KMS-11 (cell line): ENCODE data around the gene CALM3.

Experiments
- H2AFZ ChIP-seq: fragments of 200-600 bp; sonication (generic); 2 replicates; pipeline ENCODE4 v1.6.1; 2016; ENCODE audit warnings: antibody characterized with exemption, mixed run types, low read depth
- H3K27ac ChIP-seq: fragments of 200-600 bp; sonication (generic); 2 replicates; pipeline ENCODE4 v1.6.1; 2016; ENCODE audit warnings: mild to moderate bottlenecking, mixed run types
- H3K27me3 ChIP-seq: fragments of 200-600 bp; sonication (generic); 2 replicates; pipeline ENCODE4 v1.6.1; 2017; ENCODE audit warnings: mild to moderate bottlenecking, low read depth, mixed run types, moderate library complexity; ENCODE audit not compliant: insufficient read depth
- H3K36me3 ChIP-seq: fragments of 200-600 bp; sonication (generic); 2 replicates; pipeline ENCODE4 v1.6.1; 2017; ENCODE audit warnings: mild to moderate bottlenecking, mixed run types; ENCODE audit not compliant: insufficient read depth
- H3K4me1 ChIP-seq: fragments of 200-600 bp; sonication (generic); 2 replicates; pipeline ENCODE4 v1.6.1; 2016; ENCODE audit warnings: mild to moderate bottlenecking, low read depth, mixed run types; ENCODE audit not compliant: poor library complexity, severe bottlenecking
- H3K4me2 ChIP-seq: fragments of 200-600 bp; sonication (generic); 2 replicates; pipeline ENCODE4 v1.7.0; 2016; ENCODE audit warnings: mild to moderate bottlenecking, mixed run types
- H3K4me3 ChIP-seq: fragments of 200-600 bp; sonication (generic); IDR thresholded peaks from 2 replicates; pipeline ENCODE4 v1.6.1; 2017; ENCODE audit warnings: low read depth, low read length, mixed read lengths; ENCODE audit not compliant: insufficient read depth
- H3K79me2 ChIP-seq: fragments of 200-600 bp; sonication (generic); 2 replicates; pipeline ENCODE4 v1.6.1; 2016; ENCODE audit warnings: low read depth, mixed run types; ENCODE audit not compliant: insufficient read depth
- H3K9ac ChIP-seq: fragments of 200-600 bp; sonication (generic); 2 replicates; pipeline ENCODE4 v1.6.1; 2016; ENCODE audit warnings: mild to moderate bottlenecking, mixed run types
- H4K20me1 ChIP-seq: fragments of 200-600 bp; sonication (generic); 2 replicates; pipeline ENCODE4 v1.6.1; 2016; ENCODE audit warnings: mild to moderate bottlenecking, mixed run types; ENCODE audit not compliant: insufficient read depth
- CTCF ChIP-seq: fragments of 200-600 bp; sonication (generic); conservative IDR thresholded peaks from 2 replicates; pipeline ENCODE4 v1.6.1; 2017; ENCODE audit warnings: low read depth, mild to moderate bottlenecking, antibody characterized with exemption, low read length, moderate library complexity, mixed read lengths

The CALM3 gene

GRCh38 chr19:46640656-46641055 is 39.5 kb downstream of the CALM3 start:
- H3K27me3 ChIP-seq = peaks cover 59% of the 10 kb centered on the region
- no peaks in the 10 kb centered on the region for H4K20me1 ChIP-seq
- no peak overlapping the region for H3K27ac ChIP-seq
- H3K4me3 ChIP-seq = no peak overlapping the region
- no peak for TF ChIP-seq CTCF
- no peak overlapping the region for H3K9ac ChIP-seq
- peaks cover 15% of the 10 kb centered on the region for H3K4me1 ChIP-seq
- no peaks in the 10 kb centered on the region for H3K36me3 ChIP-seq
- no peak overlapping the region for H3K4me2 ChIP-seq
- no peak overlapping the region for H2AFZ ChIP-seq
- H3K79me2 ChIP-seq = no peaks in the 10 kb centered on the region

GRCh38 chr19:46644720-46645119 is 43.6 kb downstream of the CALM3 start:
- no peaks in the 10 kb centered on the region for H3K36me3 ChIP-seq
- H3K4me3 ChIP-seq = no peak overlapping the region
- H3K27me3 ChIP-seq = peaks cover 44% of the 10 kb centered on the region; the same call in 1 of the 2 replicates
- no peak for TF ChIP-seq CTCF
- H3K27ac ChIP-seq = no peak overlapping the region
- H3K4me2 ChIP-seq = no peak overlapping the region
- peaks cover 4% of the 10 kb centered on the region for H3K4me1 ChIP-seq
- no peak overlapping the region for H3K9ac ChIP-seq
- H3K79me2 ChIP-seq = no peaks in the 10 kb centered on the region
- no peaks in the 10 kb centered on the region for H4K20me1 ChIP-seq
- H2AFZ ChIP-seq = no peak overlapping the region

- no peak overlapping the region for H3K27ac ChIP-seq
- H3K36me3 ChIP-seq = no peaks in the 10 kb centered on the region
- no peaks in the 10 kb centered on the region for H4K20me1 ChIP-seq
- no peak for TF ChIP-seq CTCF
- no peaks in the 10 kb centered on the region for H3K4me1 ChIP-seq
- H3K27me3 ChIP-seq = peaks cover 30% of the 10 kb centered on the region; the same call in 1 of the 2 replicates
- H3K4me2 ChIP-seq = no peak overlapping the region
- H3K79me2 ChIP-seq = no peaks in the 10 kb centered on the region
- H2AFZ ChIP-seq = no peak overlapping the region
- H3K4me3 ChIP-seq = no peak overlapping the region
- no peak overlapping the region for H3K9ac ChIP-seq
These were observed 45.3 kb downstream of the CALM3 start for GRCh38 chr19:46646402-46646801.

- Histone ChIP-seq H3K4me2 (no peak overlapping the region), H3K27me3 (peaks cover 33% of the 10 kb centered on the region; the same call in 1 of the 2 replicates), H3K79me2 (no peaks in the 10 kb centered on the region), H3K4me1 (no peaks in the 10 kb centered on the region), H2AFZ (no peak overlapping the region), H3K27ac (no peak overlapping the region), H3K4me3 (no peak overlapping the region), H3K9ac (no peak overlapping the region), H4K20me1 (no peaks in the 10 kb centered on the region), H3K36me3 (no peaks in the 10 kb centered on the region)
- TF ChIP-seq CTCF = no peak
These were observed 47.2 kb downstream of the CALM3 start for GRCh38 chr19:46648060-46648960.
